ENCODE results near the gene BCAR1.

Gene BCAR1

DNA sequence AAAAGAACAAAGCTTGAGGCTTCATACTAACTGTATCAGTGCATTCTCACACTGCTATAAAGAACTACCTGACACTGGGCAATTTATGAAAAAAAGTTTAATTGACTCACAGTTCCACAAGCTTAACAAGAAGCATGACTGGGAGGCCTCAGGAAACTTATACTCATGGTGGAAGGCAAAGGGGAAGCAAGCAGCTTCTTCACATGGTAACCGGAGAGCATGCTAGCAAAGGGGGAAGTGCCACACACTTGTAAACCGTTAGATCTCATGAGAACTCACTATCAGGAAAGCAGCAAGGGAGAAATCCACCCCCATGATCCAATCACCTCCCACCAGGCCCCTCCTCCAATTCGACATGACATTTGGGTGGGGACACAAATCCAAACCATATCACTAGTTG, 69.8 kb downstream of the BCAR1 start:
- TF ChIP-seq TAF1 (IDR thresholded peaks at IDR 0.05; ENCODE audit: borderline replicate concordance, insufficient read depth, low read length) (no peak), SIN3A (IDR thresholded peaks at IDR 0.05; ENCODE audit: borderline replicate concordance, insufficient read depth, low read length) (no peak), POLR2AphosphoS5 (IDR thresholded peaks at IDR 0.05; ENCODE audit: low read depth, low read length) (no peak), FOXP2 (optimal IDR thresholded peaks at IDR 0.05; ENCODE audit: borderline replicate concordance, extremely low read depth, extremely low read length, insufficient read depth) (no peak)
- TF ChIP-seq, protein P1, sequence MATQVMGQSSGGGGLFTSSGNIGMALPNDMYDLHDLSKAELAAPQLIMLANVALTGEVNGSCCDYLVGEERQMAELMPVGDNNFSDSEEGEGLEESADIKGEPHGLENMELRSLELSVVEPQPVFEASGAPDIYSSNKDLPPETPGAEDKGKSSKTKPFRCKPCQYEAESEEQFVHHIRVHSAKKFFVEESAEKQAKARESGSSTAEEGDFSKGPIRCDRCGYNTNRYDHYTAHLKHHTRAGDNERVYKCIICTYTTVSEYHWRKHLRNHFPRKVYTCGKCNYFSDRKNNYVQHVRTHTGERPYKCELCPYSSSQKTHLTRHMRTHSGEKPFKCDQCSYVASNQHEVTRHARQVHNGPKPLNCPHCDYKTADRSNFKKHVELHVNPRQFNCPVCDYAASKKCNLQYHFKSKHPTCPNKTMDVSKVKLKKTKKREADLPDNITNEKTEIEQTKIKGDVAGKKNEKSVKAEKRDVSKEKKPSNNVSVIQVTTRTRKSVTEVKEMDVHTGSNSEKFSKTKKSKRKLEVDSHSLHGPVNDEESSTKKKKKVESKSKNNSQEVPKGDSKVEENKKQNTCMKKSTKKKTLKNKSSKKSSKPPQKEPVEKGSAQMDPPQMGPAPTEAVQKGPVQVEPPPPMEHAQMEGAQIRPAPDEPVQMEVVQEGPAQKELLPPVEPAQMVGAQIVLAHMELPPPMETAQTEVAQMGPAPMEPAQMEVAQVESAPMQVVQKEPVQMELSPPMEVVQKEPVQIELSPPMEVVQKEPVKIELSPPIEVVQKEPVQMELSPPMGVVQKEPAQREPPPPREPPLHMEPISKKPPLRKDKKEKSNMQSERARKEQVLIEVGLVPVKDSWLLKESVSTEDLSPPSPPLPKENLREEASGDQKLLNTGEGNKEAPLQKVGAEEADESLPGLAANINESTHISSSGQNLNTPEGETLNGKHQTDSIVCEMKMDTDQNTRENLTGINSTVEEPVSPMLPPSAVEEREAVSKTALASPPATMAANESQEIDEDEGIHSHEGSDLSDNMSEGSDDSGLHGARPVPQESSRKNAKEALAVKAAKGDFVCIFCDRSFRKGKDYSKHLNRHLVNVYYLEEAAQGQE (IDR thresholded peaks at IDR 0.05; ENCODE audit: insufficient read depth in 1 of 2, low read depth in 2 of 2, low read length in 2 of 2): no peak

DNA sequence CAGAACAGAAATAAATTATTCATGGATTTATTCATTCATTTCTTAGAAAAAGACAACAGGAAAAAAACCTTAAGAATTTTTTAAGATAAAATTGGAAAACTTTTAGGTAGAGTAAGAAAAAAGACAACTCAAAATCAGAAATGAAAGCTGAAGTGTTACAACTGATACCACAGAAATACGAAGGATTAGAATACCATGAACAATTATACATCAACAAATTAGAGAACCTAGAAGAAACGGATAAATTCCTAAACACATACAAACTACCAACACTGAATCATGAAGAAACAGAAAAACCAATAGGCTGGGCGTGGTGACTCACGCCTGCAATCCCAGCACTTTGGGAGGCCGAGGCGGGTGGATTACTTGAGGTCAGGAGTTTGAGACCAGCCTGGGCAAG, 72.2 kb downstream of the BCAR1 start:
- TF ChIP-seq, protein P1 (IDR thresholded peaks at IDR 0.05; ENCODE audit: insufficient read depth in 1 of 2, low read depth in 2 of 2, low read length in 2 of 2): no peak
- TF ChIP-seq FOXP2 (optimal IDR thresholded peaks at IDR 0.05; ENCODE audit: borderline replicate concordance, extremely low read depth, extremely low read length, insufficient read depth) (no peak), POLR2AphosphoS5 (IDR thresholded peaks at IDR 0.05; ENCODE audit: low read depth, low read length) (no peak)
